ENCODE results near the gene S100P. TPM values are rescaled to one million over a fixed set of nuclear protein-coding genes. Genes with fewer than 3 reads are reported as not detected.

S100P gene
- not detected for polyA plus RNA-seq (2013, experiment 1 of 2)
- not detected for polyA plus RNA-seq (2013, experiment 2 of 2)

DNA sequence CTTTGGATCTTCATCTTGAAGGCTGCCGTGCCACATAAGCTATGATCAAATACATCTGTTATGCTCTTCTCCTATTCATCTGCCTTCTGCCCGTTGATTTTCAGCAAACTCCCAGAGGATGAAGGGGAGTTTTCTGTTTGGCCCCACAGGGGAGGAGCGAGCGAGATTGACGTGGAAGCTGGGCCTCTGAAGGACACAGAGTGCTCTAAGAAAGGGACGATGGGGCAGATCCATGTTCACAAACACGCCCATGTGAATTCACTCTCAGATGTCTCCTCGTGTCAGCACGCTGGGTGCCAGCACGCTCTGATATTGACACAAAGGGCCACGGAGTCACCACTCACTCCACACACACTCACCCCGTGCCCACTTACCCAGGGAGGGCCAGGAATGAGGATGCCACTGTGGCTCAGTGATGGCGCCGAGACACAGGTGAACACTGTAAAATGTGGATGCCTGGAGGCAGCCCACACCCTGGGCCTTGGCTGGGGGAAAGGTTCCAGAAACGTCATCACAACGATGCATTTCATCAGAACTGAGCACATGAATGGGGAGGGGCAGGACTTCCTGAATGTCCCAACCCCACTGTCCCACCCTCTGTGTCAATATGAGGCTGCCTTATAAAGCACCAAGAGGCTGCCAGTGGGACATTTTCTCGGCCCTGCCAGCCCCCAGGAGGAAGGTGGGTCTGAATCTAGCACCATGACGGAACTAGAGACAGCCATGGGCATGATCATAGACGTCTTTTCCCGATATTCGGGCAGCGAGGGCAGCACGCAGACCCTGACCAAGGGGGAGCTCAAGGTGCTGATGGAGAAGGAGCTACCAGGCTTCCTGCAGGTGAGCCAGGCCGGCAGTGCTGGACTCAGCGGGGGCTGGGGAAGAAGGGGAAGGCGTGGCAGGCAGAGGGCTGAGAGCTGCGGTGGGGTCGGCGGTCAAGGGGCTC is at the start of gene S100P:
S100P (plus strand) TSS at position 648 of the 946 bp plus-strand sequence; CDS start at position 703, 55 bp downstream.
- Histone ChIP-seq H3K4me2 (ENCODE audit: low read length, poor library complexity, severe bottlenecking) (no peak within 1 kb of the TSS), H2BK120ac (ENCODE audit: low read depth, low read length) (no peak within 1 kb of the TSS), H3K4ac (ENCODE audit: low read depth in 1 of 2, low read length in 2 of 2) (no peak within 1 kb of the TSS), H4K91ac (ENCODE audit: low read length) (peak within 1 kb of the TSS; percentile 28), H2BK12ac (ENCODE audit: low read length in 2 of 2) (peak within 1 kb of the TSS in 1 of 2 experiments; percentile 6), H3K9ac (ENCODE audit: low read length) (no peak within 1 kb of the TSS), H3K27ac (ENCODE audit: low read length, poor library complexity, severe bottlenecking) (no peak within 1 kb of the TSS), H3K4me1 (ENCODE audit: control insufficient read depth, insufficient read depth, low read depth, low read length) (peaks cover 23% of the 10 kb centered on the region), H3K18ac (ENCODE audit: low read depth in 1 of 2, low read length in 2 of 2) (no peak within 1 kb of the TSS), H3K23ac (ENCODE audit: low read length in 2 of 2) (no peak within 1 kb of the TSS), H3K4me3 (ENCODE audit: insufficient read depth in 1 of 2, low read depth in 1 of 2, low read length in 2 of 2) (no peak within 1 kb of the TSS), H3K36me3 (ENCODE audit: control insufficient read depth in 1 of 2, insufficient read depth in 2 of 2, low read depth in 1 of 2, low read length in 2 of 2) (peaks cover 0 to 12% of the 10 kb centered on the region in 2 experiments), H2BK15ac (ENCODE audit: low read depth, poor library complexity, severe bottlenecking) (peak within 1 kb of the TSS; percentile 98), H3K79me1 (replicated peaks; ENCODE audit: low read length, poor library complexity, severe bottlenecking) (peaks cover 13% of the 10 kb centered on the region), H2AFZ (ENCODE audit: low read depth, low read length) (no peak within 1 kb of the TSS), H4K8ac (ENCODE audit: low read length) (peak within 1 kb of the TSS; percentile 16), H2BK5ac (ENCODE audit: low read depth, low read length, poor library complexity, severe bottlenecking) (no peak within 1 kb of the TSS), H3K9me3 (ENCODE audit: control insufficient read depth, low read length) (no peaks in the 10 kb centered on the region), H2AK5ac (ENCODE audit: low read length, severe bottlenecking) (no peak within 1 kb of the TSS), H3K27me3 (ENCODE audit: control insufficient read depth in 1 of 2, insufficient read depth in 1 of 2, low read length in 2 of 2) (no peaks in the 10 kb centered on the region), H3K14ac (ENCODE audit: low read length in 2 of 2) (peak within 1 kb of the TSS in 1 of 2 experiments; percentile 44)
- 93% methylated on average over 29 of the region's 29 CpGs for WGBS
- DNase-seq, result no peak

DNA sequence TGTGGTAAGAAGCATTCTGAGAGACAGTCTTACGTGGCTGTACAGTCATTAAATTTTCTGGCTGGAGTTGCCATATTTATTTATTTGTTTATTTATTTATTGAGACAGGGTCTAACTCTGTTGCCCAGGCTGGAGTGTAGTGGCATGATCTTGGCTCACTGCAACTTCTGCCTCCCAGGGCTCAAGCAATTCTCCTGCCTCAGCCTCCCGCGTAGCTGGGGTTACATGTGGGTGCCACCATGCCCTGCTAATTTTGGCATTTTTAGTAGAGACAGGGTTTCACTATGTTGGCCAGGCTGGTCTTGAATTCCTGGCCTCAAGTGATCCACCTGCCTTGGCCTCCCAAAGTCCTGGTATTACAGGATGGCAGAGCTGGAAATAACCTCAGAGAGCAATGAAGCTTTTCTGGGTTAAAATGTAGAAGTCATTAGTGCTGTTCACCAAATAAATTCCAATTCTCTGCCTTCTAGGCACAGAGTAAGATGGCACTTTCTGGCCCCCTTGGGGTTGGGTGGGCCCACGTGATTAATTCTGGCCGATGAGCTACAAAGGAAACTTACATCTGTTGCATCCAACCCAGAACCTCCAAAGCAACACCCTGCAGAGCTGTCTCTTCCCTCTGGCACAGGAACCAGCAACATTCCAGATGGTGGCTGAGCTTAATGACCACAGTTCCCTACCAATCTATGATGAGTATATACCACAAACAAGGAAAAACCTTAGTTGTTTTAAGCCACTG is 48.7 kb upstream of the S100P start:
- H3K9me3 ChIP-seq (ENCODE audit: control insufficient read depth, low read length), result no peaks in the 10 kb centered on the region
- H2BK12ac ChIP-seq (ENCODE audit: low read length in 2 of 2), result no peak overlapping the region
- H3K27me3 ChIP-seq (ENCODE audit: control insufficient read depth in 1 of 2, insufficient read depth in 1 of 2, low read length in 2 of 2), result no peaks in the 10 kb centered on the region
- peaks cover 7% of the 10 kb centered on the region for H3K4me1 ChIP-seq (ENCODE audit: control insufficient read depth, insufficient read depth, low read depth, low read length)
- no peak overlapping the region for H2BK5ac ChIP-seq (ENCODE audit: low read depth, low read length, poor library complexity, severe bottlenecking)
- H3K4ac ChIP-seq (ENCODE audit: low read depth in 1 of 2, low read length in 2 of 2), result no peak overlapping the region
- H3K36me3 ChIP-seq (ENCODE audit: control insufficient read depth in 1 of 2, insufficient read depth in 2 of 2, low read depth in 1 of 2, low read length in 2 of 2), result peaks cover 9 to 19% of the 10 kb centered on the region in 2 experiments
- no peak overlapping the region for H4K8ac ChIP-seq (ENCODE audit: low read length)
- H2BK15ac ChIP-seq (ENCODE audit: low read depth, poor library complexity, severe bottlenecking), result no peak overlapping the region
- no peak overlapping the region for H4K91ac ChIP-seq (ENCODE audit: low read length)
- 72% methylated on average over 5 of the region's 5 CpGs for WGBS
- no peak overlapping the region for H3K4me2 ChIP-seq (ENCODE audit: low read length, poor library complexity, severe bottlenecking)
- H3K14ac ChIP-seq (ENCODE audit: low read length in 2 of 2), result no peak overlapping the region
- no peak overlapping the region for H2BK120ac ChIP-seq (ENCODE audit: low read depth, low read length)
- no peak overlapping the region for H2AK5ac ChIP-seq (ENCODE audit: low read length, severe bottlenecking)
- no peak overlapping the region for H2AFZ ChIP-seq (ENCODE audit: low read depth, low read length)
- no peak overlapping the region for H3K23ac ChIP-seq (ENCODE audit: low read length in 2 of 2)
- H3K18ac ChIP-seq (ENCODE audit: low read depth in 1 of 2, low read length in 2 of 2), result no peak overlapping the region
- H3K79me1 ChIP-seq (replicated peaks; ENCODE audit: low read length, poor library complexity, severe bottlenecking), result peaks cover 8% of the 10 kb centered on the region
- H3K9ac ChIP-seq (ENCODE audit: low read length), result no peak overlapping the region
- DNase-seq, result no peak
- H3K27ac ChIP-seq (ENCODE audit: low read length, poor library complexity, severe bottlenecking), result no peak overlapping the region
- no peak overlapping the region for H3K4me3 ChIP-seq (ENCODE audit: insufficient read depth in 1 of 2, low read depth in 1 of 2, low read length in 2 of 2)

DNA sequence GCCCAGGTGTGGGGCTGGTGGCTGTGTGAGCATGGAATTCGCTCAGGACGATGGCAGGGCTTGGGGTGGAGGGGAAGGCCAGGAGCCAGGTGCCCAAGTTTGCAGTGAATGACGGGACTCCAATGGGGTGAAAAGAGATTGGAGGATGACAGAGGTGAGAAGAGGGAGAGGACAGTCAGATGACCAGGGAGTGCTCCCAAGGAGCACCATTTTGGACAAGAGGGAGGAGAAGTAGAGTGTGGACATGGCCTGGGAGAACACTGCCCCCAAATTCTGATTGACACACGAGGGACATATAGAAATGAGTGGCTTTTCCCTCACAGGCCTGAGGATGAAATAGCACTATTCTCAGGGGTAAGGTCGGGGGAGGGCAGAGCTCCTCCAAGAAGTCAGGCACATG is 46.5 kb upstream of the S100P start:
- H2AK5ac ChIP-seq (ENCODE audit: low read length, severe bottlenecking), result no peak overlapping the region
- H2BK5ac ChIP-seq (ENCODE audit: low read depth, low read length, poor library complexity, severe bottlenecking), result no peak overlapping the region
- H3K27me3 ChIP-seq (ENCODE audit: control insufficient read depth in 1 of 2, insufficient read depth in 1 of 2, low read length in 2 of 2), result no peaks in the 10 kb centered on the region
- no peak overlapping the region for H2BK120ac ChIP-seq (ENCODE audit: low read depth, low read length)
- no peak overlapping the region for H3K4me2 ChIP-seq (ENCODE audit: low read length, poor library complexity, severe bottlenecking)
- no peaks in the 10 kb centered on the region for H3K9me3 ChIP-seq (ENCODE audit: control insufficient read depth, low read length)
- H2BK15ac ChIP-seq (ENCODE audit: low read depth, poor library complexity, severe bottlenecking), result no peak overlapping the region
- no peak overlapping the region for H4K91ac ChIP-seq (ENCODE audit: low read length)
- H3K9ac ChIP-seq (ENCODE audit: low read length), result no peak overlapping the region
- H3K36me3 ChIP-seq (ENCODE audit: control insufficient read depth in 1 of 2, insufficient read depth in 2 of 2, low read depth in 1 of 2, low read length in 2 of 2), result peaks cover 9 to 14% of the 10 kb centered on the region in 2 experiments
- H3K4me1 ChIP-seq (ENCODE audit: control insufficient read depth, insufficient read depth, low read depth, low read length), result peaks cover 5% of the 10 kb centered on the region
- no peak overlapping the region for H3K23ac ChIP-seq (ENCODE audit: low read length in 2 of 2)
- H3K4me3 ChIP-seq (ENCODE audit: insufficient read depth in 1 of 2, low read depth in 1 of 2, low read length in 2 of 2), result no peak overlapping the region
- H3K14ac ChIP-seq (ENCODE audit: low read length in 2 of 2), result no peak overlapping the region
- no peak for DNase-seq
- no peak overlapping the region for H4K8ac ChIP-seq (ENCODE audit: low read length)
- H2BK12ac ChIP-seq (ENCODE audit: low read length in 2 of 2), result no peak overlapping the region
- H2AFZ ChIP-seq (ENCODE audit: low read depth, low read length), result no peak overlapping the region
- 78% methylated on average over 5 of the region's 5 CpGs for WGBS
- H3K79me1 ChIP-seq (replicated peaks; ENCODE audit: low read length, poor library complexity, severe bottlenecking), result peaks cover 8% of the 10 kb centered on the region
- no peak overlapping the region for H3K4ac ChIP-seq (ENCODE audit: low read depth in 1 of 2, low read length in 2 of 2)
- H3K27ac ChIP-seq (ENCODE audit: low read length, poor library complexity, severe bottlenecking), result no peak overlapping the region
- no peak overlapping the region for H3K18ac ChIP-seq (ENCODE audit: low read depth in 1 of 2, low read length in 2 of 2)
